HEK293 (cell line): ENCODE results near the gene RSPRY1.

ENCODE experiments used
- CTCF ChIA-PET: fragments of 350-600 bp; formaldehyde crosslinking; extraction: SDS; loops from one replicate; lab custom pipeline; 2021; ENCODE audit warnings: antibody characterized with exemption; lab: Yijun Ruan, JAX
- POLR2A ChIA-PET: fragments of 300-600 bp; formaldehyde crosslinking; extraction: SDS; loops from one replicate; lab custom pipeline; 2020; ENCODE audit warnings: antibody characterized with exemption, inconsistent platforms; lab: Yijun Ruan, JAX
- H3K27ac ChIP-seq: fragments of 200-500 bp; sonication (Bioruptor generic); 2 replicates; pipeline ENCODE4 v1.5.1; 2014; ENCODE audit warnings: low read depth, low read length, control low read depth, inconsistent platforms; ENCODE audit errors: extremely low read depth
- H3K36me3 ChIP-seq, 2 experiments: fragments of 200-500 bp in 1 of 2; sonication (Bioruptor generic) in 1 of 2; 1 replicate in 1 of 2; 2 replicates in 1 of 2; pipeline ENCODE4 v1.5.1; 2014 to 2017; ENCODE audit warnings: inconsistent platforms in 2 of 2, low read length in 2 of 2; ENCODE audit not compliant: control insufficient read depth in 2 of 2, insufficient read depth in 1 of 2
- H3K4me1 ChIP-seq: fragments of 200-500 bp; sonication (Bioruptor generic); 2 replicates; pipeline ENCODE4 v1.5.1; 2014; ENCODE audit warnings: mild to moderate bottlenecking, low read length, inconsistent platforms; ENCODE audit not compliant: control insufficient read depth, insufficient read depth
- H3K4me3 ChIP-seq: 2 replicates; pipeline ENCODE4 v1.5.1; 2011; ENCODE audit warnings: low read depth, mild to moderate bottlenecking, control low read depth, low read length, moderate library complexity
- H3K9me3 ChIP-seq: fragments of 200-500 bp; sonication (Bioruptor generic); 2 replicates; pipeline ENCODE4 v1.5.1; 2014; ENCODE audit warnings: low read depth, low read length, inconsistent platforms; ENCODE audit not compliant: control insufficient read depth, insufficient read depth
- GLIS1 ChIP-seq: fragments of 450-650 bp; formaldehyde crosslinking; IDR thresholded peaks from 2 replicates; pipeline ENCODE4 v1.5.1; 2016; ENCODE audit warnings: missing biosample characterization, missing genetic modification characterization
- MZF1 ChIP-seq: fragments of 450-650 bp; formaldehyde crosslinking; IDR thresholded peaks from 2 replicates; pipeline ENCODE4 v1.5.1; 2017; ENCODE audit warnings: missing biosample characterization, missing genetic modification characterization, borderline replicate concordance
- SP2 ChIP-seq: fragments of 450-650 bp; formaldehyde crosslinking; IDR thresholded peaks from 2 replicates; pipeline ENCODE4 v1.5.1; 2016; ENCODE audit warnings: missing biosample characterization, missing genetic modification characterization
- ZBTB7A ChIP-seq: fragments of 450-650 bp; formaldehyde crosslinking; IDR thresholded peaks from 2 replicates; pipeline ENCODE4 v1.5.1; 2016; ENCODE audit warnings: low read depth, missing biosample characterization, missing genetic modification characterization
- ZEB2 ChIP-seq: fragments of 450-650 bp; formaldehyde crosslinking; IDR thresholded peaks from 2 replicates; pipeline ENCODE4 v1.5.1; 2016; ENCODE audit warnings: missing biosample characterization, missing genetic modification characterization
- ZNF157 ChIP-seq: fragments of 450-650 bp; formaldehyde crosslinking; IDR thresholded peaks from 2 replicates; pipeline ENCODE4 v1.5.1; 2016; ENCODE audit warnings: missing biosample characterization, missing genetic modification characterization
- ZNF514 ChIP-seq: fragments of 450-650 bp; formaldehyde crosslinking; IDR thresholded peaks from 2 replicates; pipeline ENCODE4 v1.5.1; 2016; ENCODE audit warnings: missing biosample characterization, missing genetic modification characterization
- ZNF530 ChIP-seq: fragments of 450-650 bp; formaldehyde crosslinking; IDR thresholded peaks from 2 replicates; pipeline ENCODE4 v1.5.1; 2016; ENCODE audit warnings: low read depth, missing biosample characterization, missing genetic modification characterization
- ZNF548 ChIP-seq: fragments of 450-650 bp; formaldehyde crosslinking; IDR thresholded peaks from 2 replicates; pipeline ENCODE4 v1.5.1; 2016; ENCODE audit warnings: missing biosample characterization, missing genetic modification characterization
- ZNF660 ChIP-seq: fragments of 450-650 bp; IDR thresholded peaks from 2 replicates; pipeline ENCODE4 v1.5.1; 2018; ENCODE audit warnings: missing biosample characterization, mild to moderate bottlenecking, missing genetic modification characterization
- ZNF776 ChIP-seq: fragments of 450-650 bp; formaldehyde crosslinking; IDR thresholded peaks from 2 replicates; pipeline ENCODE4 v1.5.0; 2017; ENCODE audit warnings: missing biosample characterization, missing genetic modification characterization, borderline replicate concordance
- ZSCAN30 ChIP-seq: fragments of 450-650 bp; IDR thresholded peaks from 2 replicates; pipeline ENCODE4 v1.5.1; 2018; ENCODE audit warnings: missing biosample characterization, mild to moderate bottlenecking, missing genetic modification characterization, moderate library complexity
- TF ChIP-seq, protein P1 (sequence below): fragments of 450-650 bp; formaldehyde crosslinking; IDR thresholded peaks from 2 replicates; pipeline ENCODE4 v1.5.1; 2016; ENCODE audit warnings: missing biosample characterization, missing genetic modification characterization
- TF ChIP-seq, protein P2 (sequence below): fragments of 450-650 bp; formaldehyde crosslinking; IDR thresholded peaks from 2 replicates; pipeline ENCODE4 v1.5.1; 2017; ENCODE audit warnings: missing biosample characterization, missing genetic modification characterization
- TF ChIP-seq, protein P3 (sequence below): fragments of 450-650 bp; formaldehyde crosslinking; IDR thresholded peaks from 2 replicates; pipeline ENCODE4 v1.5.1; 2016; ENCODE audit warnings: missing biosample characterization, missing genetic modification characterization
- TF ChIP-seq, protein P4 (sequence below): fragments of 450-650 bp; formaldehyde crosslinking; IDR thresholded peaks from 2 replicates; pipeline ENCODE4 v1.5.1; 2016; ENCODE audit warnings: missing biosample characterization, missing genetic modification characterization, borderline replicate concordance

The RSPRY1 gene

DNA sequence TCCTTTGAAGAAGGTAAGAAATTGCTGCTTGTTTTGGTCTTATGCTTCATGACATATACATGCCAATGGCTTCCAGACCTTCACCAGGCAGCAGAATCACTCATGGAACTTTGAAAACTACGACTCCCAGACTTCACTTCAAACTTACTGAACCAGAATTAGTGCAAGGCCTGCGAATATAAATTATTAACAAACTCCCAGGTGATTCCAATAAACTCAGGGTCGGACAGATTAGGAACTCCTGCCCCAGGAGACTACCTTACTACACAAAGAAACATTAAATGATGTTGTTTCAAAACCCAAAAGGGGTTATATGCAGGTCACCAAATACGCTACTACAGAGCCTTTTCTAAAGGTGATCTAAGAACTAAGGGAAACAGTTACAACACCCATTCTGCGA lies 20.6 kb upstream of the RSPRY1 start:
- H3K36me3 ChIP-seq, result peaks cover 40 to 77% of the 10 kb centered on the region in 2 experiments

DNA sequence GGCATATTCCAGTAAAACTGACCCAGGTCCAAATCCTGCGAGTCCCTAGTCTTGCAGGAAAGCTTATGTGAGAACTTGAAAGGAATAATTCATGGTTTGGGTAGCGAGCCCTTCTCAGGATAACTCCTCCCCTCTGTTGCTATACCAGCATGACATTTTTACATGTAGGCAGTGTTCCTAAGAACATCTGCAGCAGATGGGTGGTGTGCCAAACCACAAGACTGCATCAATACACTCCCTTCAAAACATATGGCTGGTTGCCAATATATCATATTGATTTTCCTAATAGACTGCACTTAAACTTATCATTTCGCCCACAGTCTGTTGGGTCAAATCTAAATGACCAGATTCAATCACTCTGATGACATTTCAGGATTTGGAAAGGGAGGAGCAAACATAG lies 20.2 kb upstream of the RSPRY1 start:
- Histone ChIP-seq H3K4me3 (no peak overlapping the region), H3K9me3 (no peaks in the 10 kb centered on the region), H3K36me3 (peaks cover 44 to 77% of the 10 kb centered on the region in 2 experiments), H3K27ac (no peak overlapping the region), H3K4me1 (no peaks in the 10 kb centered on the region)
- ChIA-PET CTCF (interaction anchor here (0.7 to 2.2 kb wide), 2 partner anchors 80 to 82 kb away, joined by 3 to 17 read pairs; no protein-coding TSS in a partner anchor), POLR2A (no interaction called here)
- TF ChIP-seq SP2 (tag by site-specific recombination), result no peak

More for the DNA sequence above, 20.6 kb upstream of the RSPRY1 start:
- Histone ChIP-seq H3K9me3 (no peaks in the 10 kb centered on the region), H3K27ac (no peak overlapping the region), H3K4me1 (no peaks in the 10 kb centered on the region), H3K4me3 (no peak overlapping the region)
- CTCF ChIA-PET, result interaction anchor here (1.0 kb wide), 1 partner anchor 81 kb away, joined by 3 read pairs; no protein-coding TSS in a partner anchor
- POLR2A ChIA-PET, result no interaction called here
- TF ChIP-seq ZSCAN30 (tag by site-specific recombination) (no peak), GLIS1 (tag by site-specific recombination) (no peak), ZNF530 (tag by site-specific recombination) (no peak), ZNF776 (tag by site-specific recombination) (no peak), ZNF514 (tag by site-specific recombination) (no peak), ZBTB7A (no peak), MZF1 (tag by site-specific recombination) (no peak), ZNF660 (tag by site-specific recombination) (no peak), ZNF548 (tag by site-specific recombination) (no peak), ZNF157 (no peak), ZEB2 (tag by site-specific recombination) (no peak)
- TF ChIP-seq, protein P1, sequence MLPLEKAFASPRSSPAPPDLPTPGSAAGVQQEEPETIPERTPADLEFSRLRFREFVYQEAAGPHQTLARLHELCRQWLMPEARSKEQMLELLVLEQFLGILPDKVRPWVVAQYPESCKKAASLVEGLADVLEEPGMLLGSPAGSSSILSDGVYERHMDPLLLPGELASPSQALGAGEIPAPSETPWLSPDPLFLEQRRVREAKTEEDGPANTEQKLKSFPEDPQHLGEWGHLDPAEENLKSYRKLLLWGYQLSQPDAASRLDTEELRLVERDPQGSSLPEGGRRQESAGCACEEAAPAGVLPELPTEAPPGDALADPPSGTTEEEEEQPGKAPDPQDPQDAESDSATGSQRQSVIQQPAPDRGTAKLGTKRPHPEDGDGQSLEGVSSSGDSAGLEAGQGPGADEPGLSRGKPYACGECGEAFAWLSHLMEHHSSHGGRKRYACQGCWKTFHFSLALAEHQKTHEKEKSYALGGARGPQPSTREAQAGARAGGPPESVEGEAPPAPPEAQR (tag by site-specific recombination), result no peak
- TF ChIP-seq, protein P2, sequence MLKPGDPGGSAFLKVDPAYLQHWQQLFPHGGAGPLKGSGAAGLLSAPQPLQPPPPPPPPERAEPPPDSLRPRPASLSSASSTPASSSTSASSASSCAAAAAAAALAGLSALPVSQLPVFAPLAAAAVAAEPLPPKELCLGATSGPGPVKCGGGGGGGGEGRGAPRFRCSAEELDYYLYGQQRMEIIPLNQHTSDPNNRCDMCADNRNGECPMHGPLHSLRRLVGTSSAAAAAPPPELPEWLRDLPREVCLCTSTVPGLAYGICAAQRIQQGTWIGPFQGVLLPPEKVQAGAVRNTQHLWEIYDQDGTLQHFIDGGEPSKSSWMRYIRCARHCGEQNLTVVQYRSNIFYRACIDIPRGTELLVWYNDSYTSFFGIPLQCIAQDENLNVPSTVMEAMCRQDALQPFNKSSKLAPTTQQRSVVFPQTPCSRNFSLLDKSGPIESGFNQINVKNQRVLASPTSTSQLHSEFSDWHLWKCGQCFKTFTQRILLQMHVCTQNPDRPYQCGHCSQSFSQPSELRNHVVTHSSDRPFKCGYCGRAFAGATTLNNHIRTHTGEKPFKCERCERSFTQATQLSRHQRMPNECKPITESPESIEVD (tag by site-specific recombination), result no peak
- TF ChIP-seq, protein P3, sequence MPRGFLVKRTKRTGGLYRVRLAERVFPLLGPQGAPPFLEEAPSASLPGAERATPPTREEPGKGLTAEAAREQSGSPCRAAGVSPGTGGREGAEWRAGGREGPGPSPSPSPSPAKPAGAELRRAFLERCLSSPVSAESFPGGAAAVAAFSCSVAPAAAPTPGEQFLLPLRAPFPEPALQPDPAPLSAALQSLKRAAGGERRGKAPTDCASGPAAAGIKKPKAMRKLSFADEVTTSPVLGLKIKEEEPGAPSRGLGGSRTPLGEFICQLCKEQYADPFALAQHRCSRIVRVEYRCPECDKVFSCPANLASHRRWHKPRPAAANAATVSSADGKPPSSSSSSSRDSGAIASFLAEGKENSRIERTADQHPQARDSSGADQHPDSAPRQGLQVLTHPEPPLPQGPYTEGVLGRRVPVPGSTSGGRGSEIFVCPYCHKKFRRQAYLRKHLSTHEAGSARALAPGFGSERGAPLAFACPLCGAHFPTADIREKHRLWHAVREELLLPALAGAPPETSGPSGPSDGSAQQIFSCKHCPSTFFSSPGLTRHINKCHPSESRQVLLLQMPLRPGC (tag by site-specific recombination), result no peak
- TF ChIP-seq, protein P4, sequence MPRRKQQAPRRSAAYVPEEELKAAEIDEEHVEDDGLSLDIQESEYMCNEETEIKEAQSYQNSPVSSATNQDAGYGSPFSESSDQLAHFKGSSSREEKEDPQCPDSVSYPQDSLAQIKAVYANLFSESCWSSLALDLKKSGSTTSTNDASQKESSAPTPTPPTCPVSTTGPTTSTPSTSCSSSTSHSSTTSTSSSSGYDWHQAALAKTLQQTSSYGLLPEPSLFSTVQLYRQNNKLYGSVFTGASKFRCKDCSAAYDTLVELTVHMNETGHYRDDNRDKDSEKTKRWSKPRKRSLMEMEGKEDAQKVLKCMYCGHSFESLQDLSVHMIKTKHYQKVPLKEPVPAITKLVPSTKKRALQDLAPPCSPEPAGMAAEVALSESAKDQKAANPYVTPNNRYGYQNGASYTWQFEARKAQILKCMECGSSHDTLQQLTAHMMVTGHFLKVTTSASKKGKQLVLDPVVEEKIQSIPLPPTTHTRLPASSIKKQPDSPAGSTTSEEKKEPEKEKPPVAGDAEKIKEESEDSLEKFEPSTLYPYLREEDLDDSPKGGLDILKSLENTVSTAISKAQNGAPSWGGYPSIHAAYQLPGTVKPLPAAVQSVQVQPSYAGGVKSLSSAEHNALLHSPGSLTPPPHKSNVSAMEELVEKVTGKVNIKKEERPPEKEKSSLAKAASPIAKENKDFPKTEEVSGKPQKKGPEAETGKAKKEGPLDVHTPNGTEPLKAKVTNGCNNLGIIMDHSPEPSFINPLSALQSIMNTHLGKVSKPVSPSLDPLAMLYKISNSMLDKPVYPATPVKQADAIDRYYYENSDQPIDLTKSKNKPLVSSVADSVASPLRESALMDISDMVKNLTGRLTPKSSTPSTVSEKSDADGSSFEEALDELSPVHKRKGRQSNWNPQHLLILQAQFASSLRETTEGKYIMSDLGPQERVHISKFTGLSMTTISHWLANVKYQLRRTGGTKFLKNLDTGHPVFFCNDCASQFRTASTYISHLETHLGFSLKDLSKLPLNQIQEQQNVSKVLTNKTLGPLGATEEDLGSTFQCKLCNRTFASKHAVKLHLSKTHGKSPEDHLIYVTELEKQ (tag by site-specific recombination), result no peak
